Measurements from ENCODE around the gene TEDC2.
"Not testable (repeated sequence)": the region's sequence is repeated elsewhere in the genome, so short reads cannot be mapped to it uniquely, and the experiment has no call there.

TEDC2 gene

DNA sequence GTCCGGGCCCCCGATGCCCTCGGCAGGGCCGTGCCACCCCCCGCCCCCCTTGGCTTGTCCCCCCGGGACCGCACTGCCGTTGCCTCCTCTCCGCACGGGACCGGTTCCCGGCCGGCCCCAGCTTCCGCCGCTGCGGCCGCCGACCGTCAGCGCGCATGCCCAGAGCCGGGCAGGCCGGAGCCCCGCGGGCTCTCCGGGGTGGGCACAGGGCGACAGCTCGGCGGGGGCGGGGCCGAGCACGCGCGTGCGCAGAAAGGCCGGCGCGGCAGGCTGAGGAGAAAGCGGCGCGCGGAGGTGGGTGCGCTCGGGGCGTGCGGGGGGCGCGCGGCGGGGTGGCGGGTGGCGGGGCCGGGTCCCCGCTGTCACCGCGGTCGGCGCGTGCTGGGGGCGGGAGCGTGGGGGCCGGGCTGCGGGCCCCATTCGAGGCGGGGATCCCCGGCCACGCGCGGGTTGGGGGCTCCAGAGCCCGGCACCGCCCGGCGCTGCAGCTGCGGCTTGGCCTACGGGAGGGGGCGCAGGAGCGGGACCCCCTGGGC is 15.0 kb downstream of the TEDC2 start, which contains the start of gene TBC1D24:
TSS of gene TBC1D24 (plus strand) at position 251 of the 536 bp plus-strand sequence. CDS start 21,022 bp downstream, outside the sequence.
- Histone ChIP-seq H3K27me3 (ENCODE audit: control insufficient read depth, insufficient read depth, low read length) (peaks cover 19% of the 10 kb centered on the region), H3K36me3 (ENCODE audit: insufficient read depth, low read length) (no peaks in the 10 kb centered on the region), H3K4me3 (ENCODE audit: low read length) (peak within 1 kb of the TSS; percentile 95), H3K9me3 (replicated peaks; ENCODE audit: low read length) (no peaks in the 10 kb centered on the region), H3K4me2 (ENCODE audit: low read length) (peak within 1 kb of the TSS; percentile 100), H3K9ac (ENCODE audit: low read depth, low read length) (peak within 1 kb of the TSS; percentile 93), H3K4me1 (ENCODE audit: control insufficient read depth, insufficient read depth, low read length) (peaks cover 30% of the 10 kb centered on the region)

GRCh38 chr16:2475413-2476344 is 15.8 kb downstream of the TEDC2 start:
- H3K4me1 ChIP-seq (ENCODE audit: control insufficient read depth, insufficient read depth, low read length): peaks cover 30% of the 10 kb centered on the region
- H3K27me3 ChIP-seq (ENCODE audit: control insufficient read depth, insufficient read depth, low read length): peaks cover 11% of the 10 kb centered on the region

GRCh38 chr16:2476345-2476720 is 16.4 kb downstream of the TEDC2 start:
- H3K36me3 ChIP-seq (ENCODE audit: insufficient read depth, low read length): no peaks in the 10 kb centered on the region
- peaks cover 10% of the 10 kb centered on the region for H3K27me3 ChIP-seq (ENCODE audit: control insufficient read depth, insufficient read depth, low read length)
- H3K4me1 ChIP-seq (ENCODE audit: control insufficient read depth, insufficient read depth, low read length): peaks cover 28% of the 10 kb centered on the region
- H3K4me2 ChIP-seq (ENCODE audit: low read length): peak overlapping the region; percentile 94
- H3K9me3 ChIP-seq (replicated peaks; ENCODE audit: low read length): no peaks in the 10 kb centered on the region
- no peak overlapping the region for H3K9ac ChIP-seq (ENCODE audit: low read depth, low read length)
- no peak overlapping the region for H3K4me3 ChIP-seq (ENCODE audit: low read length)

More at GRCh38 chr16:2475413-2476344, 15.8 kb downstream of the TEDC2 start:
- Histone ChIP-seq H3K4me2 (ENCODE audit: low read length) (peak overlapping the region; percentile 94), H3K4me3 (ENCODE audit: low read length) (peak overlapping the region; percentile 95), H3K9me3 (replicated peaks; ENCODE audit: low read length) (no peaks in the 10 kb centered on the region), H3K9ac (ENCODE audit: low read depth, low read length) (peak overlapping the region; percentile 77), H3K36me3 (ENCODE audit: insufficient read depth, low read length) (no peaks in the 10 kb centered on the region)

DNA sequence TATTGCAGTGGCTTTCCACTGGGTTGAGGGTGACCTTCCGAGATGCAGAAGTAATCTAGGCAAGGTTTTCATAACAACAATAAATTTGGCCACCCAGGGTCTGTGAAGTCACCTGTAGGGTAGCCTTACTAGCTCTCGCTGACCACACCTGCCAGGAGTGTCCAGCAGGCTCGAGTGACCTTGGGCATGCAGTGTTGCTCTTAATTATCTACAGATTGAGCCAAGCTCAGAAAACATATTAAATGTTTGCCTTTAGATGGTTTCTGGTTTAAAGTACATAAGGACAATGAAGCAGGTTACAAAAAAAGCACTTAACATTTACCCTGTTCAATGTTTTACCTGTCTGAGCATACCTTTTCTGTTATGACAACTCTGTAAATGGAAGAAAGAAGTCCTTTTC is 16.8 kb downstream of the TEDC2 start:
- H3K27me3 ChIP-seq (ENCODE audit: control insufficient read depth, insufficient read depth, low read length): peaks cover 8% of the 10 kb centered on the region
- H3K9me3 ChIP-seq (replicated peaks; ENCODE audit: low read length): no peaks in the 10 kb centered on the region
- no peak overlapping the region for H3K4me2 ChIP-seq (ENCODE audit: low read length)
- no peaks in the 10 kb centered on the region for H3K36me3 ChIP-seq (ENCODE audit: insufficient read depth, low read length)
- no peak overlapping the region for H3K9ac ChIP-seq (ENCODE audit: low read depth, low read length)
- peaks cover 24% of the 10 kb centered on the region for H3K4me1 ChIP-seq (ENCODE audit: control insufficient read depth, insufficient read depth, low read length)
- no peak overlapping the region for H3K4me3 ChIP-seq (ENCODE audit: low read length)

- H3K4me2 ChIP-seq (ENCODE audit: low read length): no peak overlapping the region
- H3K27me3 ChIP-seq (ENCODE audit: control insufficient read depth, insufficient read depth, low read length): peaks cover 2% of the 10 kb centered on the region
- no peaks in the 10 kb centered on the region for H3K36me3 ChIP-seq (ENCODE audit: insufficient read depth, low read length)
- H3K9me3 ChIP-seq (replicated peaks; ENCODE audit: low read length): no peaks in the 10 kb centered on the region
- peaks cover 22% of the 10 kb centered on the region for H3K4me1 ChIP-seq (ENCODE audit: control insufficient read depth, insufficient read depth, low read length)
- H3K9ac ChIP-seq (ENCODE audit: low read depth, low read length): no peak overlapping the region
- no peak overlapping the region for H3K4me3 ChIP-seq (ENCODE audit: low read length)
Measured at GRCh38 chr16:2477327-2477726, 17.4 kb downstream of the TEDC2 start.

- H3K4me3 ChIP-seq (ENCODE audit: low read length): no peak overlapping the region
- H3K9ac ChIP-seq (ENCODE audit: low read depth, low read length): no peak overlapping the region
- no peaks in the 10 kb centered on the region for H3K9me3 ChIP-seq (replicated peaks; ENCODE audit: low read length)
- H3K4me1 ChIP-seq (ENCODE audit: control insufficient read depth, insufficient read depth, low read length): peaks cover 30% of the 10 kb centered on the region
- no peak overlapping the region for H3K4me2 ChIP-seq (ENCODE audit: low read length)
- H3K27me3 ChIP-seq (ENCODE audit: control insufficient read depth, insufficient read depth, low read length): no peaks in the 10 kb centered on the region
- no peaks in the 10 kb centered on the region for H3K36me3 ChIP-seq (ENCODE audit: insufficient read depth, low read length)
Measured at GRCh38 chr16:2478279-2478678, 18.4 kb downstream of the TEDC2 start.

GRCh38 chr16:2479996-2480395 is 20.1 kb downstream of the TEDC2 start:
- not testable (repeated sequence) for H3K9me3 ChIP-seq (replicated peaks; ENCODE audit: low read length); H3K36me3 ChIP-seq (ENCODE audit: insufficient read depth, low read length); H3K4me3 ChIP-seq (ENCODE audit: low read length); H3K4me2 ChIP-seq (ENCODE audit: low read length); H3K9ac ChIP-seq (ENCODE audit: low read depth, low read length); H3K27me3 ChIP-seq (ENCODE audit: control insufficient read depth, insufficient read depth, low read length)
- H3K4me1 ChIP-seq (ENCODE audit: control insufficient read depth, insufficient read depth, low read length): peaks cover 27% of the 10 kb centered on the region

DNA sequence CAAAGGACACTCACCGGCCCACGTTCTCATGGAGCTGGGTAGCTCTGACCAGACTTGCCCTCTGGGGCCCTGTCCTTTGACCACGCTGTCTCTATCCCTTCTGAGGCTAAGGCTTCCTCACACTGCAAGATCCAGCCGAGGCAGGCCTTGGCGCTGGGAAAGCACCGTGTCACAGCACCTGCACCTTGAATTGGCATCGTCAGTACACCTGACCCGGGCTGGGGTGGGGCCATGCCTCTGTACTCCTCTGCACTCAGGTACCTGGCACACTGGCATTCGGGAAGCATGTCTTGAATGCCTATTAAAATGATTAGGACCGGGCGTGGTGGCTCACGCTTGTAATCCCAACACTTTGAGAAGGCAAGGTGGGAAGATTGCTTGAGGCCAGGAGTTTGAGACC is 21.0 kb downstream of the TEDC2 start:
- H3K36me3 ChIP-seq (ENCODE audit: insufficient read depth, low read length): no peaks in the 10 kb centered on the region
- H3K4me1 ChIP-seq (ENCODE audit: control insufficient read depth, insufficient read depth, low read length): peaks cover 23% of the 10 kb centered on the region

DNA sequence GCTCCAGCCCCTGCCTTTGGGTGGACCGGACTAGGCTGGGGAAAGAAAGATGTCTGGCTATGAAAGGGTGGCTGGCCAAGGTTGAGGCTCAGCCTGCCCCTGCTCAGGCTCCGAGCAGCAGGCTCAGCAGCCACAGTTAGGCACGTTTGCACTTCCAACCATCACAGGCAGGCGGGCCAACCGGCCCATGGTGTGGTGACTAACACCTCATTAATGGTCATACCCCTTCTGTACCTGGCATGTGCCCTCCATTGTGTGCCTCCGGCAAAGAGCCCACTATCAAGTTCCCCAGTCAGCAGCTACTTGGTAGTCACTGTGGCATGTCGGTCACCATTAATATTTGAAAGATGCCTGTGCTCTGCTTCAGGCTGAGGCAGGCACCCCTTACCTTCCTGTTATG is 21.8 kb downstream of the TEDC2 start:
- Histone ChIP-seq H3K4me1 (ENCODE audit: control insufficient read depth, insufficient read depth, low read length) (peaks cover 21% of the 10 kb centered on the region), H3K4me2 (ENCODE audit: low read length) (no peak overlapping the region), H3K27me3 (ENCODE audit: control insufficient read depth, insufficient read depth, low read length) (no peaks in the 10 kb centered on the region), H3K36me3 (ENCODE audit: insufficient read depth, low read length) (no peaks in the 10 kb centered on the region), H3K9ac (ENCODE audit: low read depth, low read length) (no peak overlapping the region), H3K4me3 (ENCODE audit: low read length) (no peak overlapping the region), H3K9me3 (replicated peaks; ENCODE audit: low read length) (no peaks in the 10 kb centered on the region)

More for the DNA sequence above, 21.0 kb downstream of the TEDC2 start:
- Histone ChIP-seq H3K9me3 (replicated peaks; ENCODE audit: low read length) (no peaks in the 10 kb centered on the region), H3K4me2 (ENCODE audit: low read length) (no peak overlapping the region), H3K27me3 (ENCODE audit: control insufficient read depth, insufficient read depth, low read length) (no peaks in the 10 kb centered on the region), H3K9ac (ENCODE audit: low read depth, low read length) (no peak overlapping the region), H3K4me3 (ENCODE audit: low read length) (no peak overlapping the region)

DNA sequence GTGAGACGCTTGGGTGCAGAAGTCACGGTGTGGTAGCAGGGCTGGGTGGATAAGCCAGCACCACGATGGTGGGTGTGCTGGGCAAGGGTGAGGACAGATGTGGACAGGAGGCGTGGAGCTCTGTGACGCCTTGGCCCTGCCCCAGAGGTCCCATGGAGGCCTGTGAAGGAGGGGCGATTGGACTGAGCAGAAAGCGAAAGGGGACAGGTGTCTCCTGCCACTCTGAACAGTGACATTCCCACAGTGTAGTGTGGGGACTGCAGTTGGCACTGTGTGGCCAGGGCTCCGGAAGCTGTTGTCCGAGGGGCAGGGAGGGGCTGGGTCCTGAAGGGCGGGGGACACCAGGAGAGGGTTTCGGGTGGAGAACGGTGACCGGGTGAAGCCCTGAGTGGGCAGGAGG is 22.3 kb downstream of the TEDC2 start:
- H3K4me2 ChIP-seq (ENCODE audit: low read length): peak overlapping the region; percentile 76
- H3K27me3 ChIP-seq (ENCODE audit: control insufficient read depth, insufficient read depth, low read length): no peaks in the 10 kb centered on the region
- H3K9me3 ChIP-seq (replicated peaks; ENCODE audit: low read length): no peaks in the 10 kb centered on the region
- peak overlapping the region; percentile 60 for H3K9ac ChIP-seq (ENCODE audit: low read depth, low read length)
- H3K36me3 ChIP-seq (ENCODE audit: insufficient read depth, low read length): no peaks in the 10 kb centered on the region
- peaks cover 25% of the 10 kb centered on the region for H3K4me1 ChIP-seq (ENCODE audit: control insufficient read depth, insufficient read depth, low read length)
- H3K4me3 ChIP-seq (ENCODE audit: low read length): peak overlapping the region; percentile 55

- H3K9me3 ChIP-seq (replicated peaks; ENCODE audit: low read length): no peaks in the 10 kb centered on the region
- peak overlapping the region; percentile 55 for H3K4me3 ChIP-seq (ENCODE audit: low read length)
- no peaks in the 10 kb centered on the region for H3K36me3 ChIP-seq (ENCODE audit: insufficient read depth, low read length)
- peak overlapping the region; percentile 76 for H3K4me2 ChIP-seq (ENCODE audit: low read length)
- peak overlapping the region; percentile 60 for H3K9ac ChIP-seq (ENCODE audit: low read depth, low read length)
- H3K4me1 ChIP-seq (ENCODE audit: control insufficient read depth, insufficient read depth, low read length): peaks cover 30% of the 10 kb centered on the region
- no peaks in the 10 kb centered on the region for H3K27me3 ChIP-seq (ENCODE audit: control insufficient read depth, insufficient read depth, low read length)
Measured at GRCh38 chr16:2482708-2483534, 23.0 kb downstream of the TEDC2 start.

All from skeletal muscle satellite cell (primary cell).